Measurements from ENCODE around the gene CCDC43. TPM values are rescaled to one million over a fixed set of nuclear protein-coding genes. Genes with fewer than 3 reads are reported as not detected.

The CCDC43 gene
- total and polyA plus RNA-seq, 2 of the 13 experiments (the other 11 are each of a cell fraction or from before 2014, with no cell fraction given) = 17.5 to 94.8 TPM

DNA sequence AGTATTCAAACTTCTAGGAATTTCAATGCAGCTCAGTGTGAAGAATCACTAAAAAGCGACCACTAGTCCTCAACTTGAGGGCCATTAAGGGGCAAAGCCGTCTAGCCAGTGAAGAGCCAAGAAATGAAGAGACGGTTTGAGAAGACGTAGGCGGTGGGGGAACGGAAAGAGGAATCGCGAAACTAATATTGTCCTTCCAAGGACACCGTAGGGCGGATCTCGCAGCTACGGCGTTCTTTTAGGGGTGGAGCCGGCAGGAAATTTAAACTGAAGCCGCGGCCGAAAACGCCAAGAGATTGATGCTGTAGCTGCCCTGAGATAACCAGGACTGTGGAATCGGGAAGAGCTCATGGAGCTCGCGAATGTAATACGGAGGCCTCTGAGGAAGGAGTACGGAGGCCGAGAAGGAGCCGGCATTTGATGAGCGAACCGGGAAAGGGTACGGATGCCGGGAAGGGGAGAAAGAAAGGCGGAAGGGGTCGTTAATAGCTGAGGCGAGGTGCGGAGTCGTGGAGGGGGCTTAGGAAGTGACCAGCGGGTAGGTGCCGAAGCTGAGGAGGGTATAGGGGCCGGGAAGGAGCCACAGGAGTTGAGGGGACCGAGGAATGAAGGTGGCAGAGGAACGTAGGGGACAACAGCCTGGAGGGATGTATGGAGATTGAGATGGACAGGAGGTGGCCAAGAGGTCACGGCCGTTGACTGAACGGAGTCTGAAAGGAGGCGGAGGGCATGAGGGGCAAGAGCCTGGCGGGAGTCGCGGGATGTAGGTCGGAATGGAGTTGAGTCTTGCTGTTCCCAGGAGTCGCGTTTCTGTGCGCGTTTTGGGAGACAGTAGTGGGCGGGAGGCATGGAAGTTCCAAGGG, 19.1 kb upstream of the CCDC43 start, which contains the start of gene DBF4B (continued):
- no peak for TF ChIP-seq ZNF773 (CRISPR knock-in tag; IDR thresholded peaks at IDR 0.05; ENCODE audit: borderline replicate concordance)
- no peak for TF ChIP-seq ATM (IDR thresholded peaks at IDR 0.05; ENCODE audit: borderline replicate concordance)
- TF ChIP-seq, protein P1, sequence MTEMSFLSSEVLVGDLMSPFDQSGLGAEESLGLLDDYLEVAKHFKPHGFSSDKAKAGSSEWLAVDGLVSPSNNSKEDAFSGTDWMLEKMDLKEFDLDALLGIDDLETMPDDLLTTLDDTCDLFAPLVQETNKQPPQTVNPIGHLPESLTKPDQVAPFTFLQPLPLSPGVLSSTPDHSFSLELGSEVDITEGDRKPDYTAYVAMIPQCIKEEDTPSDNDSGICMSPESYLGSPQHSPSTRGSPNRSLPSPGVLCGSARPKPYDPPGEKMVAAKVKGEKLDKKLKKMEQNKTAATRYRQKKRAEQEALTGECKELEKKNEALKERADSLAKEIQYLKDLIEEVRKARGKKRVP (CRISPR knock-in tag; IDR thresholded peaks at IDR 0.05) = peak in 1 of 2 experiments; percentile 62; a peak in 1 of 4 replicates
- TF ChIP-seq SAP130 (CRISPR knock-in tag; IDR thresholded peaks at IDR 0.05; ENCODE audit: low read depth) = peak; percentile 99
- no peak for TF ChIP-seq ZNF597 (CRISPR knock-in tag; IDR thresholded peaks at IDR 0.05)
- no peak for TF ChIP-seq ZNF451 (CRISPR knock-in tag; IDR thresholded peaks at IDR 0.05)
- TF ChIP-seq, protein P2, sequence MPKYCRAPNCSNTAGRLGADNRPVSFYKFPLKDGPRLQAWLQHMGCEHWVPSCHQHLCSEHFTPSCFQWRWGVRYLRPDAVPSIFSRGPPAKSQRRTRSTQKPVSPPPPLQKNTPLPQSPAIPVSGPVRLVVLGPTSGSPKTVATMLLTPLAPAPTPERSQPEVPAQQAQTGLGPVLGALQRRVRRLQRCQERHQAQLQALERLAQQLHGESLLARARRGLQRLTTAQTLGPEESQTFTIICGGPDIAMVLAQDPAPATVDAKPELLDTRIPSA (CRISPR knock-in tag; IDR thresholded peaks at IDR 0.05; ENCODE audit: borderline replicate concordance) = peak; percentile 85; the same call in 1 of the 2 replicates
- TF ChIP-seq ZNF670 (CRISPR knock-in tag; IDR thresholded peaks at IDR 0.05; ENCODE audit: borderline replicate concordance) = 0 out of 2 replicates have a peak, but pooled peaks have one; percentile 17
- TF ChIP-seq CENPX (CRISPR knock-in tag; IDR thresholded peaks at IDR 0.05) = no peak
- TF ChIP-seq ZNF777 (CRISPR knock-in tag; IDR thresholded peaks at IDR 0.05) = peak; percentile 52
- 0 out of 2 replicates have a peak, but pooled peaks have one; percentile 23 for TF ChIP-seq SRY (CRISPR knock-in tag; IDR thresholded peaks at IDR 0.05)
- TF ChIP-seq MBNL3 (CRISPR knock-in tag; conservative IDR thresholded peaks at IDR 0.05) = no peak
- TF ChIP-seq, protein P3, sequence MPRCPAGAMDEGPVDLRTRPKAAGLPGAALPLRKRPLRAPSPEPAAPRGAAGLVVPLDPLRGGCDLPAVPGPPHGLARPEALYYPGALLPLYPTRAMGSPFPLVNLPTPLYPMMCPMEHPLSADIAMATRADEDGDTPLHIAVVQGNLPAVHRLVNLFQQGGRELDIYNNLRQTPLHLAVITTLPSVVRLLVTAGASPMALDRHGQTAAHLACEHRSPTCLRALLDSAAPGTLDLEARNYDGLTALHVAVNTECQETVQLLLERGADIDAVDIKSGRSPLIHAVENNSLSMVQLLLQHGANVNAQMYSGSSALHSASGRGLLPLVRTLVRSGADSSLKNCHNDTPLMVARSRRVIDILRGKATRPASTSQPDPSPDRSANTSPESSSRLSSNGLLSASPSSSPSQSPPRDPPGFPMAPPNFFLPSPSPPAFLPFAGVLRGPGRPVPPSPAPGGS (CRISPR knock-in tag; IDR thresholded peaks at IDR 0.05) = 0 out of 2 replicates have a peak, but pooled peaks have one; percentile 39
- TF ChIP-seq ZNF12 (CRISPR knock-in tag; IDR thresholded peaks at IDR 0.05) = no peak
- TF ChIP-seq ZNF44 (CRISPR knock-in tag; IDR thresholded peaks at IDR 0.05) = no peak
- TF ChIP-seq, protein P4, sequence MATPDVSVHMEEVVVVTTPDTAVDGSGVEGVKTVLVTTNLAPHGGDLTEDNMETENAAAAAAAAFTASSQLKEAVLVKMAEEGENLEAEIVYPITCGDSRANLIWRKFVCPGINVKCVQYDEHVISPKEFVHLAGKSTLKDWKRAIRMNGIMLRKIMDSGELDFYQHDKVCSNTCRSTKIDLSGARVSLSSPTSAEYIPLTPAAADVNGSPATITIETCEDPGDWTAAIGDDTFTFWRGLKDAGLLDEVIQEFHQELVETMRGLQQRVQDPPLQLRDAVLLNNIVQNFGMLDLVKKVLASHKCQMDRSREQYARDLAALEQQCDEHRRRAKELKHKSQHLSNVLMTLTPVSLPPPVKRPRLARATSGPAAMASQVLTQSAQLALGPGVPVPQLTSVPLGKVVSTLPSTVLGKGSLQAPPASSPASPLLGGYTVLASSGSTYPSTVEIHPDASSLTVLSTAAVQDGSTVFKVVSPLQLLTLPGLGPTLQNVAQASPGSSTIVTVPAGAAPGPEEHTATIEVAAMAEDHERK (CRISPR knock-in tag; IDR thresholded peaks at IDR 0.05; ENCODE audit: low read depth) = 0 out of 2 replicates have a peak, but pooled peaks have one; percentile 17
- TF ChIP-seq ZNF530 (CRISPR knock-in tag; IDR thresholded peaks at IDR 0.05; ENCODE audit: low read depth) = no peak
- TF ChIP-seq HNF1B (CRISPR knock-in tag; IDR thresholded peaks at IDR 0.05) = peak; percentile 96
